ENCODE measurements around the gene KIAA1328.

GRCh38 chr18:36856815-36857214, 27.9 kb downstream of the KIAA1328 start:
- TF ChIP-seq POLR2A (IDR thresholded peaks at IDR 0.05; ENCODE audit: low read length): no peak
- TF ChIP-seq GATA1 (IDR thresholded peaks at IDR 0.05; ENCODE audit: low read depth, low read length): no peak

Data from erythroblast (primary cell).